ENCODE measurements around the gene LRRC26.

GRCh38 chr9:137178201-137178938 lies 8.5 kb upstream of the LRRC26 start:
- TF ChIP-seq GATA2 (IDR thresholded peaks at IDR 0.05; ENCODE audit: low read depth, low read length) (no peak), GATA3 (IDR thresholded peaks at IDR 0.05; ENCODE audit: low read depth, low read length) (no peak)
